GM19455 (cell line): ENCODE measurements around the gene FAM83F.
"Not testable (repeated sequence)": the region's sequence is repeated elsewhere in the genome, so short reads cannot be mapped to it uniquely, and the experiment has no call there.

Source experiments
- ATAC-seq: cut with Tn5 transposase; IDR thresholded peaks from one replicate; pipeline ENCODE4 v1.9.1; 2021; ENCODE audit not compliant: unreplicated experiment

FAM83F gene

GRCh38 chr22:40014667-40015248 is 20.0 kb downstream of the FAM83F start:
- no peak for ATAC-seq

- no peak for ATAC-seq
Measured at GRCh38 chr22:40015358-40015976, 20.7 kb downstream of the FAM83F start.

- ATAC-seq = no peak
Measured at GRCh38 chr22:40018051-40018450, 23.3 kb downstream of the FAM83F start.

- ATAC-seq = no peak
Measured at GRCh38 chr22:40019100-40019499, 24.3 kb downstream of the FAM83F start.

GRCh38 chr22:40020956-40021355 is 26.2 kb downstream of the FAM83F start:
- ATAC-seq = no peak

DNA sequence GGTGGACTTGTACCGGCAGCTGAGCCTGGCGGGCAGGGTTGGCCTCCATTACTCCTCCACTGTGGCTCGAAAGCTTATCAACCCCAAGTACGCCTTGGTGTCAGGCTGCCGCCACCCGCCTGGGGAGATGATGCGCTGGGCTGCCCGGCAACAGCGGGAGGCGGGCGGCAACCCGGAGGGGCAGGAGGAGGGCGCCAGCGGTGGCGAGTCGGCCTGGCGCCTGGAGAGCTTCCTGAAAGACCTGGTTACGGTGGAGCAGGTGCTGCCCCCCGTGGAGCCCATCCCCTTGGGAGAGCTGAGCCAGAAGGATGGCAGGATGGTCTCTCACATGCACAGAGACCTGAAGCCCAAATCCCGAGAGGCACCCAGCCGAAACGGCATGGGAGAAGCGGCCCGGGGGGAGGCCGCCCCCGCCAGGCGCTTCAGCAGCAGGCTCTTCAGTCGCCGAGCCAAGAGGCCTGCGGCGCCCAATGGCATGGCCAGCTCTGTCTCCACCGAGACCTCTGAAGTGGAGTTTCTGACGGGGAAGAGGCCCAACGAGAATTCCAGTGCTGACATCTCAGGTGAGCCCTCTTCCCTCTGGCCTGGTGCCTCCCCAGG is 26.7 kb downstream of the FAM83F start:
- ATAC-seq = no peak

DNA sequence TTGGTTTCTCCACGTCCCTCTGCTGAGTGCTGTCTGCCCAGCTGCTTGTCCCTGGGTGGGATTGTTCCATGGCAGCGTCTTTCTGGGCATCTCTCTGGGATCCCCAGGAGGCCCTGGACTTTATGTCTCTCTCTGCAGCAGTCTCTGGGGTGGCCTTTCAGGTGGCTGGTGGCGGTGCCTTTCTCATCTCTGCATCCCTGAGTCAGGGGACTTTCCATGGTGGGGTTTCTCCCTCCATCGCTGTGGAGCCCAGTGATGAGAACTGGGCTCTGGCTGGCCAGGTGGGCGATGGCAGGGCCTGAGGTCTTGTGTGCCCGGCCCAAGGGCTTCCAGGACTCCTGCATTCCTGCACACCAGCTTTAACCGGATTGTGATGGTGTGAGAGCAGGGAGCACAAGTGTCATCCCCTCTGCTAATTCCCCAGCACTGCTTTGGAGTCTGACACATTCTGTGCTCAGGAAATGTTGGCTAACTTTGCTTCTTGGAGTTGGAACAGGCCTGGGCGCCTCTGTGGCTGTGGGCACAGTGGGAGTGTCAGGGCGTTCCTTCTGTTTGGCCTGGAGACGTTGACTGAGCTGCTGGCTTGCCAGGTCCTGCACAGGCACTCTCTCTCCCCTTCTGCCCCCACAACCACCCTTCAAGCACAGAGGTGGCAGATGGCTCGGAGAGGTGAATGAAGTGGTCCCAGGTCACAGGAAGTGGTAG is 27.9 kb downstream of the FAM83F start:
- ATAC-seq = no peak

DNA sequence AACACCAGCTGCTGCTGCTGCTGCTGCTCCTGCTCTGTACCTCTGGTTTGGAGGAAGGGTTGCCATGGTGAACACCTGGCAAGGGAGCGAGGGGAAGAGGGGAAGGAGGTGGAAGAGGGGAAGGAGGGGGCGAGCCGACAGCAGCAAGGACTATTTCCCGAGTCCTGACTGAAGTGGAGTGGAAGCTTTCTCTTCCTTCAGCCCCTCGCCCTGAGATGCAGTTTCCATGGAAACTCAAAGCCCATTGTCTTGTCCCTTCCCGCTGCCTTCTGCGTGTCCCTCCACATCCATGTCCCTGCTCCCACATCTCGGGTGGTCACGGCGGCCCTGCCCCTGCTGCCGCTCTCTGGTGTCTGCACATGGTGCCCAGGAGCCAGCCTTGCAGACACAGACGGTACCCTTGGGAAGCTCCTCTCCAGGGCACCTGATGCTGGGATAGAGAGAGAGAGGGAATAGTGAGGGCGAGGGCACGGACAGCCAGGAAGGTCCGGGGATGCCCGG is 28.6 kb downstream of the FAM83F start:
- ATAC-seq = no peak

DNA sequence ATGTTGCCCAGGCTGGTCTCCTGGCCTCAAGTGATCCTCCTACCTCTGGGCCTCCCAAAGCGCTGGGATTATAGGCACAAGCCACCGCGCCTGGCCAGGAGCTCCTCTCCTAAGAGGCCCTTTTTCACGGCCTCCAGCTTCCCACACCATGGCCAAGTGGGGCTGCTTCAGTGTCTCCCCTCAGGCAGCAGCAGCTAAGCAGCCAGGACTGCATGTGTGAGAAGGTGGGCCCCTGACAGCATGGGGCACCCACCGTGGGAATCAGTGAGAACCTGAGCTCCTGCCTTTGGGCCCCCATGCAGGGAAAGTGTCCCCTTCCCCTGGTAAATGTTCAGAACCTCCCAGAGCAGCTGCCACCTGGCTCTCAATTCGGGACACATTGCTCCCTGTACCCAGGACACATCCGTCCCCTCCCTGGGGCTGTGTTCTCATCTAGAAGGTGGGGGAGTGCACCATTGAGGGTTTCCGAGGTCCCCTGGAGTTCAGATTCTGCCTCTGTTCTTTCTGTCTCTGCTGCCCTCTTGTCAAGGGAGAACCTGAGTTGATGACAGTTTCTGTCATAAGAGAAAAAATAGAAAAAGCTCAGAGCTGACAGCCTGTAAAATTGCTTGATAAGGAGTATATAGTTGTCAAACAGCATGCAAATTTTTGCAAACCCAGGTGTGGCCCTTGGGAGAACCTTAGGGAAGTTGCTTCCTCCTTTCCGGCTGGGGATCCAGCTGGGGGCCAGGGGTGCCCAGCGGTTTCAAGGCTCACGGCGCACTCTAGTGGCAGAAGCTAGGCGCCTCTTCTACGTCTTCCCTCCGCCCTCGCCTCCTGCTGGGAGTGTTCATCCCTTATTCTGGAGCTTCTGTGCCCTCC is 29.7 kb downstream of the FAM83F start:
- ATAC-seq = no peak

GRCh38 chr22:40025062-40025379 is 30.3 kb downstream of the FAM83F start:
- not testable (repeated sequence) for ATAC-seq

DNA sequence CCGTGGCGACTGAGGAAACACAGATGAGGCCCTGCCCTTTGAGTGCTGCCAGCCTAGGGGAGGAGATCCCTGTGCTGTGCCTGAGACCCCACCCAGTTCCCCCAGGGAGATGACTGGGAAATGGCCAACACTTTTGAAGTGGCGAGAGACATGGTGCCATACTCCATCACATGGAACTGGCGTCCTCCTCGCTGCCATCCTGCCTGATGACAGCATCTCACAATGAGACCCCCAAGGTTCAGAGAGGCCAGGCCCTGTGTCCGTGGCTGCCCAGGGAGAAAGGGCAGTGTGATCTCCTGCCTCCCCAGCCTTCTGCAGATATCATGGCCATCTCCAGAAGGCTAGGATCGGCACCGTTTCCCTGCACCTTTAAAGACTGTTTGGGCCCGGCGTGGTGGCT is 31.1 kb downstream of the FAM83F start:
- ATAC-seq = no peak

GRCh38 chr22:40026641-40027040 is 31.9 kb downstream of the FAM83F start:
- no peak for ATAC-seq

GRCh38 chr22:40027191-40028097 is 32.7 kb downstream of the FAM83F start:
- ATAC-seq = no peak

GRCh38 chr22:40028098-40028425 is 33.3 kb downstream of the FAM83F start:
- no peak for ATAC-seq

- ATAC-seq = no peak
Measured at GRCh38 chr22:40029189-40029890, 34.6 kb downstream of the FAM83F start.

GRCh38 chr22:40030026-40030757 is 35.4 kb downstream of the FAM83F start:
- no peak for ATAC-seq

- ATAC-seq = no peak
Measured at GRCh38 chr22:40030758-40031095, 36.0 kb downstream of the FAM83F start.

- no peak for ATAC-seq
Measured at GRCh38 chr22:40031766-40032470, 37.2 kb downstream of the FAM83F start.
